Esophagus muscularis mucosa (tissue), 3 donors: ENCODE data around the gene RAMACL.

Experiments
- CTCF ChIP-seq, 3 experiments: fragments of 200-600 bp in 2 of 3; fragments of 450-650 bp in 1 of 3; sonication (generic) in 2 of 3; IDR thresholded peaks; one replicate each; pipeline ENCODE4 v1.5.1; 2017 to 2019; ENCODE audit warnings: antibody characterized with exemption in 3 of 3, mild to moderate bottlenecking in 2 of 3, moderate library complexity in 1 of 3
- POLR2A ChIP-seq: fragments of 450-650 bp; IDR thresholded peaks from one replicate; pipeline ENCODE4 v1.6.1; 2017; ENCODE audit warnings: antibody characterized with exemption, moderate library complexity, mild to moderate bottlenecking, low read depth
- POLR2AphosphoS5 ChIP-seq, 2 donors: sonication (generic); formaldehyde crosslinking; IDR thresholded peaks; one replicate each; pipeline ENCODE4 v1.6.1; 2017; ENCODE audit warnings: antibody characterized with exemption in 2 of 2

GRCh38 chr6:166587631-166588413 is 1.3 kb upstream of the RAMACL start:
- no peak for TF ChIP-seq CTCF (IDR thresholded peaks at IDR 0.05)
- TF ChIP-seq POLR2AphosphoS5 (IDR thresholded peaks at IDR 0.05): no peak
- TF ChIP-seq POLR2A: no peak
